Measurements from ENCODE around the gene ADO. TPM values are rescaled to one million over a fixed set of nuclear protein-coding genes. Genes with fewer than 3 reads are reported as not detected.

The ADO gene
- 34.1 and 35.1 TPM in 2 replicates for total RNA-seq

DNA sequence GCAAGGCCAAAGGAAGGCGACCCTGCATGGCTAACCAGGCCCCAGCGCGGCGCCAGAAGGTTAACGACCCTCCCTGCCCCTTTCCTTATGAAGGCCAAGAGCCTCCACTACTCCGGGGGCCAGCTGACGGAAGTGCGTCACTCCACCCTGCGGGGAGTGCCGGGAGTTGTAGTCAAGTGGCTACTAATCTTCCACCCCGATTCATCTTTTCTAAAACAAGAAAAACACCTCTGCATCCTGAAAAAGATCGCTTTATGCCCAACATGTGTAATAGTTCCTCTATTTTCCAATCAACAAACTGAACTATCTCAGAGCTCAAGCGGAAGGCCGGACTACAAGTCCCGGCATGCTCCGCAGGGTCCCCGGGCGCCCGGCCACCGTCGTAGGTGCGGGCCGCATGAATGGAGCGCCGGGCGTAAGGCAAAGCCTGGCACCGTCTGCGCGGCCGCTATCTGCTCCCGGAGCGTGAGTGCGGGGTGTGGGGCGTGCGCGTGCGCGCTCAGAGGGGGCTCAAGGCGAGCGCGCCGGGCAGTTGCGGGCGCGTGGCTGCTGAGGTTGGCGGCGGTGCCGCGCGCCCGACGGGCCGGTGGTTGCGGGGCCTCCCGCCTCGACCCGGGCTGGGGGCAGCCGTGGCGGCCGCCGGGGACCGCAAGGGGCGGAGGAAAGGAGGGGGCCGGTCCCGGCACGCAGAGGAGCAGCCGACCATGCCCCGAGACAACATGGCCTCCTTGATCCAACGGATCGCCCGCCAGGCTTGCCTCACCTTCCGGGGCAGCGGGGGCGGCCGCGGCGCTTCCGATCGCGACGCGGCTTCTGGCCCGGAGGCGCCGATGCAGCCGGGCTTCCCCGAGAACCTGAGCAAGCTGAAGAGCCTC, at the start of gene ADO:
Gene ADO, plus strand, starts transcription at position 365 of the 875 bp plus-strand sequence. Its CDS starts 340 bp downstream, at position 705.
- Mint-ChIP-seq H3K4me1 (ENCODE audit: low read depth) (peaks cover 33% of the 10 kb centered on the region), H3K9me3 (no peaks in the 10 kb centered on the region), H3K36me3 (ENCODE audit: low read depth) (peaks cover 47% of the 10 kb centered on the region), H3K27ac (peak within 1 kb of the TSS; percentile 99), H3K4me3 (ENCODE audit: low read depth) (peak within 1 kb of the TSS; percentile 94), H3K27me3 (ENCODE audit: low read depth) (peaks cover 13% of the 10 kb centered on the region)
- intact Hi-C loops (cut with micrococcal nuclease), result loop anchor here (1.0 kb wide), 1 partner anchor 25 kb away; no protein-coding TSS in a partner anchor
- peak; percentile 67 for DNase-seq (ENCODE audit: low spot score)

DNA sequence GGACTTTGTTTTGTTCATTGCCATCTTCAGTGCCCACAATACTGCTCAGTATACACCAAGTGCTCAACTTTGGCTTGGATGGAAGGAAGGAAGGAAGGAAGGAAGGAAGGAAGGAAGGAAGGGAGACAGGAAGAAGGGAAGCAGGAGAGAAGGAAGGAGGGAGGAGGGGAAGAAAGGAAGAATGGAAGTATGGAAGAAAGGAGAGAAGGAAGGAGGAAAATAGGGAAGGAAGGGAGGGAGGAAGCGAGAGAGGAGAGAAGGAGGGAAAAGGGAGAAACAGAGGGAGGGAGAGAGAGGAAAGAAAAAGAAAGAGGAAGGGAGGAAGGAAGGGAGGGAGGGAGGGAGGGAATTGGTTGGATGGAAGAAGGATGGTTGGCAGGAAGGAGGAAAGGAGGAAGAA, 49.6 kb upstream of the ADO start:
- Mint-ChIP-seq H3K27me3 (ENCODE audit: low read depth) (peaks cover 7% of the 10 kb centered on the region), H3K4me3 (ENCODE audit: low read depth) (no peak overlapping the region), H3K4me1 (ENCODE audit: low read depth) (peaks cover 24% of the 10 kb centered on the region), H3K36me3 (ENCODE audit: low read depth) (no peaks in the 10 kb centered on the region), H3K27ac (no peak overlapping the region), H3K9me3 (peaks cover 4% of the 10 kb centered on the region)
- intact Hi-C loops (cut with micrococcal nuclease), result no loop called here
- DNase-seq (ENCODE audit: low spot score), result no peak

DNA sequence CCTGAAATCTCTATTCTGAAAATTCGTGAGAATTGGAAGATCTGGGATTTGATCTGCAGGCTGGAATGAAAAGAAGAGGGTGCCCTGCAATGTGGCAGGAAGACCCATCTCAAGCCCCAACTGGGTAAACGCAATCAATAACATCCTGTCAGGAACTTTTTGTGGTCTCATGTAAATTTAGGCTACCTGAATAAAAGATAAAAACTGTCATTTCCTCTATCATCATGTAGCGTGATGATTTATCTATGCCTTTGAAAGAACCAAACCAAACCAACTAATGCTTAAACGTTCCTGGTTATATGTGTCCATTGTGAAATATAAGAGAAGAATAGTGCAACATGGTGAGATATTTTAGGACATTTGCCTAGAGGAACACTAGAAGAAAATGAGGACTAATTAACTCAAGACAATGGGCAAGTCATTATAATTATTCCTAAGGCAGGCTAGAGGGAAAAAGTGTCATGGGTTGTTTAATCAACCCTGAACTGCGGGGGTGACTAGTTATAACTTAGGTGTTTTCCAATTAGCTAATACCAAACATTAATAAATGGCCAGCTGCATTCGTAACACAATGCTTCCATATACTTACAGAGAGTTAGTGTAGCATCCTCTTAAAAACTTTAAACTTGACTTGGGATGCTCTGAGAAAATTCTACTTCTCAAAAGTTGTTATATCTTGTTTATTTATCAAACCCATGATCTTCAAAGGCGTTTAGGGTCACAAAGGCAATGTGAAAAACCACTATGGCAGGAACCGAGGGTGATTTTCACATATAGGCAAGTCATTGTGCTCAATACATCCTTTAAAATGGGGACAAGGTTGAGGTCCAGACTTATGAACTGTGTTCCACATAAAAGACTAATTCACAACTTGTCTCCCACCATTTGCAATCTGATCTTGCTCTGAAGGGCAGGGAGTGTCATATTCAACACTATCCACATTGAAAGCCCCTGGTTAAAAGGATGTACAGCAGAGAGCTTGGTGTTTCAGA, 48.6 kb upstream of the ADO start:
- no peak for DNase-seq (ENCODE audit: low spot score)
- no peak overlapping the region for H3K4me3 Mint-ChIP-seq (ENCODE audit: low read depth)

DNA sequence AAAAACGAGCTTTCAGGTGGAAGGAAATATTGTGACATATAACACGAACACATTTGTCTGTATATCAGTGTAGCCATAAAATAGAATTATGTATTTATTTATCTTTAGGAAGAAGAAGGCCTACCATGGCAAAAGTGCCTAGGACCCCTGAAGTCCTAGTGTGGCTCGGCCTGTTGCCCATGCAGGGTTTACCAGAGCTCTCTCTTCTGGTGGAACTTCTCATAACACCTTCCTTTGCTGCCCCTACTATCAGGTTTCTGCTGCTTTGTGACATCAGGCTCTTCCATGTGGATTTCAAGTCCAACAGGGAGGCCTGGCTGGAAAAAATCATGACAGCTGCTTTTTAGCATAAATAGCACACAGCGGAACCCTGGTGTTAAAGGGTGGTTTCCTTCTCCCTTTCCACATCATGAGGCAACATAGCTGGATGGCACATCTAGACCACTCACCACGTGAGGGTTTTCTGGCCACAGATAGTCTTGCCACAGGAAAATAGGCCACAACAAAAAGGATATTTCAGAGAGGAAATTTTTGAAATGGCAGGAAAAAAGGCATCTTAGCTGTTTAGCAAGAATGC, 44.8 kb upstream of the ADO start:
- peaks cover 28% of the 10 kb centered on the region for H3K4me1 Mint-ChIP-seq (ENCODE audit: low read depth)
- no peak overlapping the region for H3K4me3 Mint-ChIP-seq (ENCODE audit: low read depth)
- no peak for DNase-seq (ENCODE audit: low spot score)
- intact Hi-C loops (cut with micrococcal nuclease), result no loop called here
- H3K27me3 Mint-ChIP-seq (ENCODE audit: low read depth), result peaks cover 3% of the 10 kb centered on the region
- H3K27ac Mint-ChIP-seq, result no peak overlapping the region
- H3K36me3 Mint-ChIP-seq (ENCODE audit: low read depth), result no peaks in the 10 kb centered on the region
- H3K9me3 Mint-ChIP-seq, result peaks cover 4% of the 10 kb centered on the region

More for the DNA sequence above, 48.6 kb upstream of the ADO start:
- Mint-ChIP-seq H3K9me3 (peaks cover 4% of the 10 kb centered on the region), H3K4me1 (ENCODE audit: low read depth) (peaks cover 28% of the 10 kb centered on the region), H3K36me3 (ENCODE audit: low read depth) (no peaks in the 10 kb centered on the region), H3K27ac (peak overlapping the region; percentile 8), H3K27me3 (ENCODE audit: low read depth) (peaks cover 7% of the 10 kb centered on the region)
- intact Hi-C loops (cut with micrococcal nuclease), result no loop called here

DNA sequence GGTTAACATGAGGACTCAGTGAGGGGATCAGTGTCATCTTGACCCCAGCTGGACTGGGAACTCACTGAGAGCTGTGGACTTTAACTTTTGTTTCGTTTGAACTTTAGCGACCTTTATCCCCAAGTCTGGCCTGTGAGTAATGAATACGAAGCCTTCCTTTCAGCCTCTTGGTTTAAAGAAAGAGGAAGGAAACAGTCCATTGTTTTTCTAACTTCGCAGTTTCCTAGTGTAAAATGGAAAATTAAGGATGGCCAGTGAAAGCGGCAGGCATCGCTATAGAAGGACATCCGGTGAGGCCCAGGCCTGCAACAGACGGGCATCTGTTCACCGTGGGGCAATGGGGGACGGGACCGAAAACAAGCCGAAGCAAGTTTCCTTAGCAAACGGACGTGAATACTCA, 44.1 kb upstream of the ADO start:
- Mint-ChIP-seq H3K27me3 (ENCODE audit: low read depth) (peaks cover 3% of the 10 kb centered on the region), H3K9me3 (peaks cover 4% of the 10 kb centered on the region), H3K4me3 (ENCODE audit: low read depth) (no peak overlapping the region), H3K36me3 (ENCODE audit: low read depth) (no peaks in the 10 kb centered on the region), H3K4me1 (ENCODE audit: low read depth) (peaks cover 23% of the 10 kb centered on the region), H3K27ac (no peak overlapping the region)
- DNase-seq (ENCODE audit: low spot score), result no peak
- intact Hi-C loops (cut with micrococcal nuclease), result no loop called here

DNA sequence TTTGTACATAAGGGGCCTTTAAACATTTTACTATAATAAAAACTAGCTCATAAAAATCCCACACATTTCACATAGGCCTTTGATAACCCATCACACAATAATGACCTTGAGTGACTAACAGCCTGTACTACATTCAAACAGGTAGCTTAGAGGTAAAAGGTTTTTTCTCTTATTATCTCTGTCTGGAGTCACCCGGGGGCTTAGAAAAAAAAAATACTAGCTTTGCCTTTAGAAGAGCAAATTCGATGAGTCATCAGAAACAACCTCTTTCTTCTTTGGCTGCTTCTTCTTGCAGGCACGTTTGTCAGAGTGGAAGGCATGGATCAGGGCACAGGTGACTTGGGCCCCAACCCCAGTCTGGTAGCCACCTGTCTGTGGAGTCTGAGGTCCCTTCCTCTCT, 43.4 kb upstream of the ADO start:
- intact Hi-C loops (cut with micrococcal nuclease), result no loop called here
- DNase-seq (ENCODE audit: low spot score), result no peak
- Mint-ChIP-seq H3K27ac (no peak overlapping the region), H3K27me3 (ENCODE audit: low read depth) (peaks cover 3% of the 10 kb centered on the region), H3K4me3 (ENCODE audit: low read depth) (no peak overlapping the region), H3K4me1 (ENCODE audit: low read depth) (peaks cover 17% of the 10 kb centered on the region), H3K9me3 (no peaks in the 10 kb centered on the region), H3K36me3 (ENCODE audit: low read depth) (no peaks in the 10 kb centered on the region)

DNA sequence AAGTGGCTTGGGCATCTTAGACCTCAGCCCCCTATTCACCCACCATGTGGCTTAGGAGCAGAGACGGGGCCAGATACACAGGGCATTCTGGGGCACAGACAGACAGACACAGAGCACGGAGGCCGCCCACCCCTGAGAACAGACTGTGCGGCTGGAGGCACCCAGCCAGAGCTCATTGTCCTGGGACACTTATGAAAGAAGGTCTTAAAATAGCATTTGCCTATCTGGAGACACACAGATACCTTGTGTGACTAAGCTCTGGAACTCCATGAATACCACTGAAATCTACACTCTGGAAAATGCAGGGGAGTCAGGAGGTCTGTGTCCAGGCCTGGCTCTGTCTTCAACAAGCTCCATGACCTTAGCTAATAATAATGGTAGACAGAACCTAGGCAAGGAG, 41.4 kb upstream of the ADO start:
- Mint-ChIP-seq H3K36me3 (ENCODE audit: low read depth) (no peaks in the 10 kb centered on the region), H3K27ac (no peak overlapping the region), H3K9me3 (no peaks in the 10 kb centered on the region), H3K4me3 (ENCODE audit: low read depth) (no peak overlapping the region), H3K4me1 (ENCODE audit: low read depth) (peaks cover 17% of the 10 kb centered on the region), H3K27me3 (ENCODE audit: low read depth) (peaks cover 6% of the 10 kb centered on the region)
- intact Hi-C loops (cut with micrococcal nuclease), result no loop called here
- no peak for DNase-seq (ENCODE audit: low spot score)

DNA sequence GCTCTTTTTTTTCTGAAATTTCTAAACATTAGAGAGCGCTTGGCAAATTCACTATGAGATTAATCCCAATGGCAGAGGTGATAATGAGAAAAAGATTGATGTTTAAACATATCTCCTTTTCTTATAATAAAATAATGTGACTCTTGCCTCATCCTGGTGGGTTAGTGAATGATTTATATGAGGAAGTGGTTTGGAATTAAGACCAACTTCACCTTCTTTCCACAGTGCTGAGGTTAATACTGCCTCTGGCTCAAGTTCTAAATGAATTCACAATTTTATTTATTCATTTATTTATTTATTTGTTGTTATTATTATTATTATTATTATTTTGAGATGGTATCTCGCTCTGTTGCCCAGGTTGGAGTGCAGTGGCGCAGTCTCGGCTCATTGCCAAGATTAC, 40.5 kb upstream of the ADO start:
- Mint-ChIP-seq H3K4me3 (ENCODE audit: low read depth) (no peak overlapping the region), H3K9me3 (no peaks in the 10 kb centered on the region), H3K27ac (no peak overlapping the region), H3K27me3 (ENCODE audit: low read depth) (peaks cover 3% of the 10 kb centered on the region), H3K4me1 (ENCODE audit: low read depth) (peaks cover 22% of the 10 kb centered on the region), H3K36me3 (ENCODE audit: low read depth) (no peaks in the 10 kb centered on the region)
- intact Hi-C loops (cut with micrococcal nuclease), result no loop called here
- DNase-seq (ENCODE audit: low spot score), result no peak

DNA sequence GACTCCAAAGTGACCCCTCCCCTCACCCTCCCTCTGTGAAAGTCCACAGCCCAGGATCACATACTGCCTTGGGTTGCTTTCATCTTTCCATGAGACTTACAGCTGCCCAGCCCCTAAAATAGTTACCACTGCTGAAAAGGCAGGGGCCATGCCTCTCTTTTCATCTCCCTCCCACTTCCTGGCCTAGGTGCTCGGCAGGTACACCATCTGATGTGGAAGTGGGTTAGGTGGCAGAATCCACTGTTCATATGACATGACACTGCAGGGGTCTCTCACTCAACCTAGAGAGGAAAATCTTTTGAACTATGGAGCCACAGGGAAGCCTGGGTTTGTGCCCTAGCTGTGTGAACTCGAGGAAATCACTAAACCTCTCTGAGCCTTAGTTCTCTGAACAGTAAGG, 38.8 kb upstream of the ADO start:
- H3K9me3 Mint-ChIP-seq, result no peaks in the 10 kb centered on the region
- no peak for DNase-seq (ENCODE audit: low spot score)
- peaks cover 3% of the 10 kb centered on the region for H3K27me3 Mint-ChIP-seq (ENCODE audit: low read depth)
- no peak overlapping the region for H3K4me3 Mint-ChIP-seq (ENCODE audit: low read depth)
- intact Hi-C loops (cut with micrococcal nuclease), result no loop called here
- peaks cover 28% of the 10 kb centered on the region for H3K4me1 Mint-ChIP-seq (ENCODE audit: low read depth)
- H3K36me3 Mint-ChIP-seq (ENCODE audit: low read depth), result no peaks in the 10 kb centered on the region
- H3K27ac Mint-ChIP-seq, result no peak overlapping the region

DNA sequence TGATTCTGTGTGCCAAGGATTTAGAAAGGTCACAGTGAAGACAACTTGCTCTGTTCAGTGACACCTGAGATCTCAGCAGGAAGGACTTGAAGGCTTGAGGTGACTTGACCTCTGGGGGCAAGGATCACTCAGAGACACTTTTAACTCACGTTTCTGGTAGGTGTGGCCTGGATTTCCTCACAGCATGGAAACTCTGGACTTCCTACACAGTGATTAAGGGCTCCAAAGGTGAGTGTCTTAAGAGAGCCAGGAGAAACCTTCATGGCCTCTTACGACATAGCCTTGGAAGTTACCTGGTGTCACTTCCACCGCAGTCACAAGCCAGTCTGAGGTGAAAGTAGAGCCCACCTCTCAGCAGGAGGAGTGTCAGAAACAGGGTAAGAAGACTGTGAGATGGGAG, 38.1 kb upstream of the ADO start:
- H3K4me3 Mint-ChIP-seq (ENCODE audit: low read depth), result no peak overlapping the region
- H3K9me3 Mint-ChIP-seq, result no peaks in the 10 kb centered on the region
- H3K36me3 Mint-ChIP-seq (ENCODE audit: low read depth), result no peaks in the 10 kb centered on the region
- peaks cover 24% of the 10 kb centered on the region for H3K4me1 Mint-ChIP-seq (ENCODE audit: low read depth)
- H3K27me3 Mint-ChIP-seq (ENCODE audit: low read depth), result peaks cover 3% of the 10 kb centered on the region
- no peak for DNase-seq (ENCODE audit: low spot score)
- H3K27ac Mint-ChIP-seq, result no peak overlapping the region
- intact Hi-C loops (cut with micrococcal nuclease), result no loop called here

DNA sequence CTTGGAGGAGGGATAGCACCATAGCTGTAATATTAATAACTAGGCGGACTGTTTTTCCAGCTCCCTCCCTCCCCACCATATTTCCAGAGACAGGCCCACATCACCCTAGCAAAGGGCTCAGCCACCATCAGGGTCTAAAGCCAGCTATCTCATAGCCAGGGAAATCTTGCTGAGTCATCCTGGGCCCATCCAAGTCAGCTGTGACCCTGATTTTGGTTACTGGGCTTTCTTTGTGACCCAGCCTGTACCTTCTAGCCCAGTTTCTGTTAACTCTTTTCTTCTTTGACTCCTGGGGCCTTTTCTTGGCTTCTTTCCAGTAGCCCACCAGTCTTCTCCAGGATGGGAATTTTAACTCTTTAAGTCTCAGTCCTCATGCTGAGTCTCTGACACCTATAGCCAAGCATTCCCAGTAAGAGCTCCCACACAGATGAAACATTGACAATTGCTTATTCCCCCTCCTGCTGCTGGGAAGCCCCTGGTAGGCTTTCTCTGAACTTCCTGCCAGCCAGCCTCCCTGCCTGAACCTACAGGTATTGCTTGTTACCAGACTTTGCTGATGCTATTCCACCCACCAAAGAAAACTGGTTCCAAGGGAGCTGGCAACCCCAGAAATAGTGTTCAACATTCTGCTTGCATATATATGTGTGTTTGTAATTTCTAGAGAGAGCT, 34.8 kb upstream of the ADO start:
- peaks cover 28% of the 10 kb centered on the region for H3K4me1 Mint-ChIP-seq (ENCODE audit: low read depth)
- no peak for DNase-seq (ENCODE audit: low spot score)
- no peak overlapping the region for H3K4me3 Mint-ChIP-seq (ENCODE audit: low read depth)
- intact Hi-C loops (cut with micrococcal nuclease), result no loop called here
- no peaks in the 10 kb centered on the region for H3K9me3 Mint-ChIP-seq
- H3K36me3 Mint-ChIP-seq (ENCODE audit: low read depth), result no peaks in the 10 kb centered on the region
- H3K27me3 Mint-ChIP-seq (ENCODE audit: low read depth), result peaks cover 11% of the 10 kb centered on the region
- no peak overlapping the region for H3K27ac Mint-ChIP-seq

All from activated T-helper 2 cell treated with anti-CD3 and anti-CD28 coated beads, Interferon-gamma antibody, Interleukin-2, Interleukin-4, amounts not matched to agents 10 μg/mL and 5 μg/mL and 100 μg/mL, durations not matched to agents 14 hours and 24 hours and 36 hours (primary cell).